Heart left ventricle (tissue), 13 donors: Measurements from ENCODE around the gene MAPK11.

Experiments used
- CTCF ChIP-seq, 12 donors: fragments of 200-600 bp; sonication (generic) in 4 of 12; IDR thresholded peaks; one replicate each; pipeline versions ENCODE4 v1.5.0 to v1.8.0; 2018 to 2022; ENCODE audit warnings: antibody characterized with exemption in 12 of 12, mild to moderate bottlenecking in 5 of 12
- POLR2A ChIP-seq, 2 donors: fragments of 450-650 bp; IDR thresholded peaks; one replicate each; pipeline ENCODE4 v1.6.1; 2017; ENCODE audit warnings: antibody characterized with exemption in 2 of 2, mild to moderate bottlenecking in 2 of 2, moderate library complexity in 2 of 2
- donor health status: ischemic (EF 13 %, LVEDD 7.1; RV severe dilation, severe dysfunction).
- donor health status: DM: no; HTN: yes; CAD: no.
- donor health status: DM: no; HTN: no; CAD: no.
- donor health status: ischemic (EF 25% LVEDD 6.9; RV normal size, moderate dysfunction).
- donor health status: ischemic (EF 25% LVEDD 5.7; RV mildly dilated, moderate dysfunction).
- donor health status: ischemic (EF 35%, LVEDD 5.7; RV mildly dilated, moderate dysfunction).
- donor health status: nonischemic (EF 11% LVEDD 7.7; RV severe dilation, severe dysfunction).
- donor health status: DM: yes; HTN: yes; CAD: no.
- donor health status: PGD.
- donor health status: ischemic (EF 29% LVEDD 5.4; RV normal size, mild dysfunction).
- donor health status: nonischemic (EF 23%, LVEDD 6.1; RV moderate dilation, normal function).

GRCh38 chr22:50294319-50294656, 24.1 kb upstream of the MAPK11 start:
- no peak for TF ChIP-seq POLR2A (IDR thresholded peaks at IDR 0.05)
- no peak for TF ChIP-seq CTCF (IDR thresholded peaks at IDR 0.05)
